ENCODE results near the gene HTT-AS.
"Not testable (repeated sequence)": the region's sequence is repeated elsewhere in the genome, so short reads cannot be mapped to it uniquely, and the experiment has no call there.

HTT-AS gene

GRCh38 chr4:3054169-3054759 lies 20.1 kb downstream of the HTT-AS start:
- Histone ChIP-seq H3K4me2 (ENCODE audit: insufficient read depth, low read length, poor library complexity, severe bottlenecking) (no peak overlapping the region), H2AFZ (ENCODE audit: low read length) (no peak overlapping the region), H2BK120ac (ENCODE audit: low read depth, low read length) (no peak overlapping the region), H3K27ac (replicated peaks; ENCODE audit: low read length) (no peak overlapping the region), H3K9me3 (replicated peaks in 1 of 2; ENCODE audit: control insufficient read depth in 2 of 2, insufficient read depth in 1 of 2, low read depth in 1 of 2, low read length in 2 of 2) (peaks cover 7 to 9% of the 10 kb centered on the region in 2 donors), H2BK12ac (ENCODE audit: low read length) (no peak overlapping the region), H3K23ac (ENCODE audit: low read depth, low read length, poor library complexity) (no peak overlapping the region), H3K18ac (ENCODE audit: low read length) (no peak overlapping the region), H2BK15ac (ENCODE audit: low read length) (no peak overlapping the region), H2BK5ac (ENCODE audit: low read length) (no peak overlapping the region), H4K8ac (ENCODE audit: low read depth, low read length) (no peak overlapping the region), H3K4me1 (ENCODE audit: control insufficient read depth in 2 of 2, insufficient read depth in 1 of 2, low read depth in 1 of 2, low read length in 2 of 2) (no peaks in the 10 kb centered on the region), H3K14ac (ENCODE audit: low read length) (no peak overlapping the region), H2AK5ac (ENCODE audit: low read depth, low read length) (no peak overlapping the region), H3K9ac (ENCODE audit: low read depth, low read length, poor library complexity) (no peak overlapping the region), H3K4ac (ENCODE audit: low read length) (no peak overlapping the region), H3K4me3 (ENCODE audit: low read length in 2 of 2) (no peak overlapping the region), H3K36me3 (replicated peaks in 1 of 2; ENCODE audit: control insufficient read depth in 2 of 2, insufficient read depth in 2 of 2, low read length in 2 of 2) (no peaks in the 10 kb centered on the region), H3K27me3 (ENCODE audit: control insufficient read depth in 3 of 3, insufficient read depth in 3 of 3, low read depth in 1 of 3, low read length in 3 of 3) (no peaks in the 10 kb centered on the region), H3K79me1 (ENCODE audit: low read depth, low read length) (no peaks in the 10 kb centered on the region), H4K91ac (ENCODE audit: low read depth, low read length, poor library complexity) (no peak overlapping the region)
- DNase-seq (ENCODE audit: low spot score): no peak
- no CpG with 5 or more reads among the region's 2 CpGs for WGBS, 2 donors (ENCODE audit: extremely low coverage in 2 of 2, insufficient read length in 2 of 2, insufficient replicate concordance in 1 of 2)

DNA sequence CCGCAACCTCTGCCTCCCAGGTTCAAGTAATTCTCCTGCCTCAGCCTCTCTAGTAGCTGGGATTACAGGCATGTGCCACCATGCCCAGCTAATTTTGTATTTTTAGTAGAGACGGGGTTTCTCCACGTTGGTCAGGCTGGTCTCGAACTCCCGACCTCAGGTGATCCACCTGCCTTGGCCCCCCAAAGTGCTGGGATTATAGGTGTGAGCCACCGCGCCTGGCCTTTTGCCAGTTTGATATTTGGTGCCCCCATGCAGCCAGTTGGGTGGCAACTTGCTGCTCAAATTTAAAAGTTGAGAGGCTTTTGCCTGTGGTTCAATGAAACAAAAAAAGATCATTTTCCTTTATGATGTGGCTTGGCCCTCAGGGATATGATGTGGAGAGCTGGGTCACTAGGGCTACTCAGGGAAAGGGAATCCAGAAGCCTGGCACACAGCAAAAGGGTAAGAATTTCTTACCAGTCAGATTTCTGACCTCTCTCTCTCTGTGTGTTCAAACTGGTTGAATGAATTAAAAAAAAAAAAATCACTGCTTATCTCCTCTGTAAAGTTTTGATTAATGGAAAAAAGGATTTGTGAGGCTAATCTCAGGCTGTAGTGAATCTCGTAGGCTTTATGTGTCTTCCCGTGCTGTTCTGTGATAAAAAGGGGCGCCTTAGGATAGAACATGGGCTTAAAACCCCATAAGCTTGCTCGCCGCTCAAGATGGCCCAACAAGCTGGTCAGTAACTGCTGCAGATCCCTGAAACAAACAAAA lies 23.0 kb downstream of the HTT-AS start:
- H2BK5ac ChIP-seq (ENCODE audit: low read length); H3K4me2 ChIP-seq (ENCODE audit: insufficient read depth, low read length, poor library complexity, severe bottlenecking); H2AFZ ChIP-seq (ENCODE audit: low read length); H4K8ac ChIP-seq (ENCODE audit: low read depth, low read length); H3K36me3 ChIP-seq (replicated peaks in 1 of 2; ENCODE audit: control insufficient read depth in 2 of 2, insufficient read depth in 2 of 2, low read length in 2 of 2); H3K4ac ChIP-seq (ENCODE audit: low read length); H2BK120ac ChIP-seq (ENCODE audit: low read depth, low read length); H4K91ac ChIP-seq (ENCODE audit: low read depth, low read length, poor library complexity); H3K4me3 ChIP-seq (ENCODE audit: low read length in 2 of 2); H3K27ac ChIP-seq (replicated peaks; ENCODE audit: low read length); DNase-seq (ENCODE audit: low spot score); H2BK15ac ChIP-seq (ENCODE audit: low read length); H3K9ac ChIP-seq (ENCODE audit: low read depth, low read length, poor library complexity); H3K23ac ChIP-seq (ENCODE audit: low read depth, low read length, poor library complexity); H3K27me3 ChIP-seq (ENCODE audit: control insufficient read depth in 3 of 3, insufficient read depth in 3 of 3, low read depth in 1 of 3, low read length in 3 of 3); H2BK12ac ChIP-seq (ENCODE audit: low read length); H3K14ac ChIP-seq (ENCODE audit: low read length); H2AK5ac ChIP-seq (ENCODE audit: low read depth, low read length); H3K4me1 ChIP-seq (ENCODE audit: control insufficient read depth in 2 of 2, insufficient read depth in 1 of 2, low read depth in 1 of 2, low read length in 2 of 2); H3K18ac ChIP-seq (ENCODE audit: low read length); H3K79me1 ChIP-seq (ENCODE audit: low read depth, low read length); H3K9me3 ChIP-seq (replicated peaks in 1 of 2; ENCODE audit: control insufficient read depth in 2 of 2, insufficient read depth in 1 of 2, low read depth in 1 of 2, low read length in 2 of 2): not testable (repeated sequence)
- no CpG with 5 or more reads among the region's 12 CpGs for WGBS, 2 donors (ENCODE audit: extremely low coverage in 2 of 2, insufficient read length in 2 of 2, insufficient replicate concordance in 1 of 2)

DNA sequence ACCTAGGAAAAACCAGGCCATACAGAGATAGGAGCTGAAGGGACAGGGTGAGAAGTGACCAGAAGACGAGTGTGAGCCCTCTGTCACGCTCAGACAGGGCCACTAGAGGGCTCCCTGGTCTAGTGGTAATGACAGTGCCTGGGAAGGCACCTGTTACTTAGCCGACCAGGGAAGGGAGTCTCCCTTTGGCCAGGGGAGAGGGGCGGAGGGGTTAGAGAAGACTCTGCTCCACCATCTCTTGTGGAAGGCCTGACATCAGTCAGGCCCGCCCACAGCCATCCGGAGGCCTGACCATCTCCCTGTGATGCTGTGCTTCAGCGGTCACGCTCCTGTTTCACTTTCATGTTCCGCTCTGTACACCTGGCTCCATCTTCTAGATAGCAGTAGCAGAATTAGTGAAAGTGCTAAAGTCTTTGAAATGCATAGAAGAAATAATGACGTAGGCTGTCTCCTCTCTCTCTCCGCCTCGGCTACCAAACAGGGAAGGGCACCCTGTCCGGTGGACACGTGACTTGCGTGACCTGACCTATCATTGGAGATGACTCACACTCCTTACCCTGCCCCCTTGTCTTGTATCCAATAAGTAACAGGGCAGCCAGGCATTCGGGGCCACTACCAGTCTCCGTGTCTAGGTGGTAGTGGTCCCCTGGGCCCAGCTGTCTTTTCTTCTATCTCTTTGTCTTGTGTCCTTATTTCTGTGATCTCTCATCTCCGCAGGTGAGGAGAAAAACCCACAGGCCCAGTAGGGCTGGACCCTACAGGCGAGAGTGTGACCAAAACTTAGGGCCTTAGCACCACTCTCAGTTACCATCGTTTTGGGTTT lies 26.7 kb downstream of the HTT-AS start:
- no peak overlapping the region for H4K91ac ChIP-seq (ENCODE audit: low read depth, low read length, poor library complexity)
- H3K4ac ChIP-seq (ENCODE audit: low read length): no peak overlapping the region
- no peak overlapping the region for H2AK5ac ChIP-seq (ENCODE audit: low read depth, low read length)
- no peak overlapping the region for H2BK120ac ChIP-seq (ENCODE audit: low read depth, low read length)
- no peaks in the 10 kb centered on the region for H3K9me3 ChIP-seq (replicated peaks in 1 of 2; ENCODE audit: control insufficient read depth in 2 of 2, insufficient read depth in 1 of 2, low read depth in 1 of 2, low read length in 2 of 2)
- no peak overlapping the region for H4K8ac ChIP-seq (ENCODE audit: low read depth, low read length)
- no peak overlapping the region for H2BK12ac ChIP-seq (ENCODE audit: low read length)
- no peak overlapping the region for H2AFZ ChIP-seq (ENCODE audit: low read length)
- H3K4me1 ChIP-seq (ENCODE audit: control insufficient read depth in 2 of 2, insufficient read depth in 1 of 2, low read depth in 1 of 2, low read length in 2 of 2): no peaks in the 10 kb centered on the region
- H2BK5ac ChIP-seq (ENCODE audit: low read length): no peak overlapping the region
- H3K9ac ChIP-seq (ENCODE audit: low read depth, low read length, poor library complexity): no peak overlapping the region
- no CpG with 5 or more reads among the region's 20 CpGs for WGBS, 2 donors (ENCODE audit: extremely low coverage in 2 of 2, insufficient read length in 2 of 2, insufficient replicate concordance in 1 of 2)
- DNase-seq (ENCODE audit: low spot score): peak; percentile 37
- H2BK15ac ChIP-seq (ENCODE audit: low read length): no peak overlapping the region
- no peak overlapping the region for H3K14ac ChIP-seq (ENCODE audit: low read length)
- no peaks in the 10 kb centered on the region for H3K36me3 ChIP-seq (replicated peaks in 1 of 2; ENCODE audit: control insufficient read depth in 2 of 2, insufficient read depth in 2 of 2, low read length in 2 of 2)
- H3K27ac ChIP-seq (replicated peaks; ENCODE audit: low read length): no peak overlapping the region
- H3K79me1 ChIP-seq (ENCODE audit: low read depth, low read length): no peaks in the 10 kb centered on the region
- H3K18ac ChIP-seq (ENCODE audit: low read length): no peak overlapping the region
- H3K4me3 ChIP-seq (ENCODE audit: low read length in 2 of 2): no peak overlapping the region
- no peak overlapping the region for H3K4me2 ChIP-seq (ENCODE audit: insufficient read depth, low read length, poor library complexity, severe bottlenecking)
- H3K27me3 ChIP-seq (ENCODE audit: control insufficient read depth in 3 of 3, insufficient read depth in 3 of 3, low read depth in 1 of 3, low read length in 3 of 3): peaks cover 0 to 10% (median 0%) of the 10 kb centered on the region in 3 experiments
- no peak overlapping the region for H3K23ac ChIP-seq (ENCODE audit: low read depth, low read length, poor library complexity)

DNA sequence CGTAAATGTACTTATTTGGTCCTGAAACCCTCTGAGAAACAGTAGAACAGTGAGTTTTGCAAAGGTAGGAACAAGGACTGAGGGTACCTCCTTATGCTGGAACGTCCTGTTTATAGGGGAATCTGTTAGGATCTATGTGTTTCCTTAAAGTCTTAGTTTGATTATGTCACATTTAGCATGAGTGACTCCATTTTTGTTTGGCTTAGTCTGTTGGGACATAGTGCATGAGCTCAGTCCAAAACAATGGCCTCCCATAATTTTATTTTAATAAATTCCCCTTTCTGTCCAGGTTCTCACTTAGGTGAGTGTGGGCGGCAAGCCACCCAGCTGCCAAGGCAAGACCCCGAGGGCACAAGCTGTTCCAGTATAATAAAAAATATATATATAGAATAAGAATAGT lies 27.7 kb downstream of the HTT-AS start:
- H3K27ac ChIP-seq (replicated peaks; ENCODE audit: low read length): no peak overlapping the region
- no peak overlapping the region for H2BK5ac ChIP-seq (ENCODE audit: low read length)
- H2BK120ac ChIP-seq (ENCODE audit: low read depth, low read length): no peak overlapping the region
- H2AK5ac ChIP-seq (ENCODE audit: low read depth, low read length): no peak overlapping the region
- no CpG with 5 or more reads among the region's 4 CpGs for WGBS, 2 donors (ENCODE audit: extremely low coverage in 2 of 2, insufficient read length in 2 of 2, insufficient replicate concordance in 1 of 2)
- H3K18ac ChIP-seq (ENCODE audit: low read length): no peak overlapping the region
- no peak overlapping the region for H4K91ac ChIP-seq (ENCODE audit: low read depth, low read length, poor library complexity)
- no peak overlapping the region for H4K8ac ChIP-seq (ENCODE audit: low read depth, low read length)
- H3K23ac ChIP-seq (ENCODE audit: low read depth, low read length, poor library complexity): no peak overlapping the region
- no peaks in the 10 kb centered on the region for H3K36me3 ChIP-seq (replicated peaks in 1 of 2; ENCODE audit: control insufficient read depth in 2 of 2, insufficient read depth in 2 of 2, low read length in 2 of 2)
- H3K4ac ChIP-seq (ENCODE audit: low read length): no peak overlapping the region
- H3K14ac ChIP-seq (ENCODE audit: low read length): no peak overlapping the region
- no peak overlapping the region for H3K4me2 ChIP-seq (ENCODE audit: insufficient read depth, low read length, poor library complexity, severe bottlenecking)
- H3K4me1 ChIP-seq (ENCODE audit: control insufficient read depth in 2 of 2, insufficient read depth in 1 of 2, low read depth in 1 of 2, low read length in 2 of 2): no peaks in the 10 kb centered on the region
- no peak overlapping the region for H2BK15ac ChIP-seq (ENCODE audit: low read length)
- no peak overlapping the region for H3K9ac ChIP-seq (ENCODE audit: low read depth, low read length, poor library complexity)
- no peak for DNase-seq (ENCODE audit: low spot score)
- peaks cover 0 to 12% (median 6%) of the 10 kb centered on the region in 3 experiments for H3K27me3 ChIP-seq (ENCODE audit: control insufficient read depth in 3 of 3, insufficient read depth in 3 of 3, low read depth in 1 of 3, low read length in 3 of 3)
- no peak overlapping the region for H2BK12ac ChIP-seq (ENCODE audit: low read length)
- no peak overlapping the region for H2AFZ ChIP-seq (ENCODE audit: low read length)
- no peaks in the 10 kb centered on the region for H3K79me1 ChIP-seq (ENCODE audit: low read depth, low read length)
- H3K9me3 ChIP-seq (replicated peaks in 1 of 2; ENCODE audit: control insufficient read depth in 2 of 2, insufficient read depth in 1 of 2, low read depth in 1 of 2, low read length in 2 of 2): no peaks in the 10 kb centered on the region
- no peak overlapping the region for H3K4me3 ChIP-seq (ENCODE audit: low read length in 2 of 2)
